HG03060 (cell line): ENCODE data around the gene ABHD14A.
A peak's percentile ranks its signal among the peaks of the same experiment; 100 is the strongest.

Experiments
- ATAC-seq: cut with Tn5 transposase; IDR thresholded peaks from one replicate; pipeline ENCODE4 v1.9.1; 2021; ENCODE audit warnings: low read depth, moderate number of reproducible peaks; ENCODE audit not compliant: unreplicated experiment

ABHD14A gene

DNA sequence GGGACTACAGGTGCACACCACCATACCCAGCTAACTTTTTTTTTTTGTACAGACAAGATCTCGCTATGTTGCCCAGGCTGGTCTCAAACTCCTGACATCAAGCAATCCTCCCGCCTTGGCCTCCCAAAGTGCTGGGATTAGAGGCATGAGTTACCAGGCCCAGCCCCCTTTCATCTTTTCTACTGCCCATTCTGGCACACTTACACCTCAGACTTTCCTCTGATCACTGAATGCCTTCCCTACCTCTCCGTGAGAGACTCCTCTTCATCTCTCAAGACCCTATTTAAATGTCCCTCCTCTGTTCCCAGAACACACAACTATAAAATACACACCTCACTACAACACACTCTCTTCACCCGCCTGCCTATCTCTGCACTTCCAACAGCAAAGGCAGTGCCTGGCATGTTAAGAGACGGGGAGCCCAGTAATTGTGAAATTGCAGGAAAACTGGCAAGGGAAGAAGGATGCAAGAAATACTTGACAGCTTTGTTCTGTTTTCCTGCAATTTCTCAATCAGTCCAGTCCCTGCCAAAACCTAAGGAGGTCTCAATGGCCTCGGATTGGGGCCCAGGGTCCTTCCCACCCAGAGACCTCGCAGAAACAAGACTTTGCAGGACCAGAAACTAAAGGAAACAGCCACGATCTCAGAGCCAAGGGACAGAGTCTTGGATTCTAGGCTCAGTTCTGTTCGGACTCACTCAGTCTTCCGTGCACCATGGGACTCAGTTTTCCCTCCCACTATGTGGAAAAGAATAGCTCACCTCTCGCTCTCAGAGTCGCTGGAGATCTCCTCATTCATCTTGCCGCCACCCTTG lies 34.0 kb upstream of the ABHD14A start:
- ATAC-seq: no peak

DNA sequence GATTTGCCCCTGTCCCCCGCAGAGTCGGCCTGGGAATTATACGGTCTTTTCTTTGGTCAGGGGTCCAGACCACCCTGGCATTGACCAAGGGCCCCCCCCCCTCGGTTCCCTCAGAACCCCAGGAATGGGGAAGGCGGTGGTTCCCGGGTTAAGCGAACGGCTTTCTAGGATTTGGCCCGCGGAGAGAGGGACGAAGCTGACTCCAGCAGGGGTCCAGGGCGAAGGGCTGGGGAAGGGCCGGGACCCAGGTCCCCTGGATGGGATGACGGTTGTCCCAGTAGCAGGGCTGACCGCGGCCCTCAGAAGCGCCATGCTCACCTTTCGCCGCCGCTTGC lies 33.4 kb upstream of the ABHD14A start:
- ATAC-seq: no peak

DNA sequence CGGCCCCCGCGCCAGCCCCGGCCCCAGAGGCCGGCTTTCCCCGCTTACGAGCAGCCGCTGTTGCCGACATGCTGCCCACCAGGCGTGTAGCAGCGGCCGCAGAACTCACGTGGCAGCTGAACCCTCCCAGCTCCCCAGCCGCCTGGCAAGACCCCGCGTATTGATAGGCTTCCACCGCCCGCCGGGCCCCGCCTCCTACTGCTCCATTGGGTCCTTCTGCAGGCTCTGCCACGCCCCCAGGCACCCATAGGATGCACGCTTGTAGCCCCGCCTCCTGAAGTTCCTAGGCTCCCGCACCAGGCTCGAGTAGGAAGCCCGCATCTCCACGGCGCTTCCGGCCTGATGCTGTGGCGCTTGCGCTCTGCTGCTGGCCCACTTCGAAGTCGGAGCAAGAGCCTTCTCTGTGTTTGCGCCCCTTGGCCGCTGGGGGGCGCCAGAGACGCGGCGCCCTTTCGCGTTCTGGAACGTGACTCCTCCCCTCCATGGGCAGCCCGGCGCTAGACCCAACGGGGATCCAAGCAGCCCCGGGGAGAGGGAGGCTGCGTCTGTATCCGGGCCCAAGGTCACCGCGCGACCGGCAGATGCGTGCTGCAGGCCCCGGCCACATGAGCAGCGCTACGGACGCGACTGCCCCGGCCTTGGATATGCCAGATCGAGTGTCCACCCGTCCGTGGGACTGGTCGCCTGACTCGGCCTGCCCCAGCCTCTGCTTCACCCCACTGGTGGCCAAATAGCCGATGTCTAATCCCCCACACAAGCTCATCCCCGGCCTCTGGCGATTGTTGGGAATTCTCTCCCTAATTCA lies 32.9 kb upstream of the ABHD14A start, which contains the start of the genes PARP3 and RRP9:
Gene PARP3 (plus strand): TSS at position 566 of the 805 bp plus-strand sequence. CDS start 993 bp downstream, outside the sequence.
Gene RRP9 (minus strand): TSS at position 107 of the 805 bp plus-strand sequence. CDS start 37 bp downstream, at position 70.
- ATAC-seq: peak; percentile 82

DNA sequence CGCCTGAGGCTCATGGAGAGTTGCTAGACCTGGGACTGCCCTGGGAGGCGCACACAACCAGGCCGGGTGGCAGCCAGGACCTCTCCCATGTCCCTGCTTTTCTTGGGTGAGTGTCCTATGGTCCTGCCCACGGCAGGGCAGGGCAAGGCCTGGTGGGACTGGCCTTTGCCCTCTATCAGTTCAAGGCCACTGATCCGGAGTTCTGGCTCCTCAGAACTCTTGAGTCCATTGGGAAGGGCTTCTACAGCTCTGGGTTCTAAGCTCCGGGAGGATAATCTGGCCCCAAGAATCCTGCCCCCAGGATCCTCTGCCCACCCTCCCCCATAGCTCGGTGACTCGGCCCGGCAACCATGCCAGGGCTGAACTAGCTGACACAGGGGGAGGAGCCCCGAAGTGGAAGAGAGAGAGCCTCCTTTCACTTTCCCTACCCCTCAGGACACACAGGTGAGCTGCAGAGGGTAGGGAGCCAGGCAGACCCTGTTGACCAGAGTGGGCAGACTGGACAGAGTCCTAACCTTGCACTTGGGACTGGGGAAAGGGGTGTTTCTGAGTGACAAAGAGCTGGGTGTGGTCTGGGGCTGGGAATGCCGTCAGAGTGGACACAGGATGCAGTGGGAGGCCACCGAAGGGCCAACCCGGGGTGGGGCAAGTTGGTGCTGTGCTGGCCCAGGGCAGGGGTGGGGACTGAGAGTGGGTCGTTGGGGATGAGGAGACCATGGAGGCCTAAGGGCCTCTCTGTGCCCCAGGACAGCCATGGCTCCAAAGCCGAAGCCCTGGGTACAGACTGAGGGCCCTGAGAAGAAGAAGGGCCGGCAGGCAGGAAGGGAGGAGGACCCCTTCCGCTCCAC lies 32.0 kb upstream of the ABHD14A start:
- ATAC-seq: no peak

GRCh38 chr3:51943451-51944391 lies 31.1 kb upstream of the ABHD14A start:
- no peak for ATAC-seq

GRCh38 chr3:51944451-51945021 lies 30.3 kb upstream of the ABHD14A start:
- no peak for ATAC-seq

DNA sequence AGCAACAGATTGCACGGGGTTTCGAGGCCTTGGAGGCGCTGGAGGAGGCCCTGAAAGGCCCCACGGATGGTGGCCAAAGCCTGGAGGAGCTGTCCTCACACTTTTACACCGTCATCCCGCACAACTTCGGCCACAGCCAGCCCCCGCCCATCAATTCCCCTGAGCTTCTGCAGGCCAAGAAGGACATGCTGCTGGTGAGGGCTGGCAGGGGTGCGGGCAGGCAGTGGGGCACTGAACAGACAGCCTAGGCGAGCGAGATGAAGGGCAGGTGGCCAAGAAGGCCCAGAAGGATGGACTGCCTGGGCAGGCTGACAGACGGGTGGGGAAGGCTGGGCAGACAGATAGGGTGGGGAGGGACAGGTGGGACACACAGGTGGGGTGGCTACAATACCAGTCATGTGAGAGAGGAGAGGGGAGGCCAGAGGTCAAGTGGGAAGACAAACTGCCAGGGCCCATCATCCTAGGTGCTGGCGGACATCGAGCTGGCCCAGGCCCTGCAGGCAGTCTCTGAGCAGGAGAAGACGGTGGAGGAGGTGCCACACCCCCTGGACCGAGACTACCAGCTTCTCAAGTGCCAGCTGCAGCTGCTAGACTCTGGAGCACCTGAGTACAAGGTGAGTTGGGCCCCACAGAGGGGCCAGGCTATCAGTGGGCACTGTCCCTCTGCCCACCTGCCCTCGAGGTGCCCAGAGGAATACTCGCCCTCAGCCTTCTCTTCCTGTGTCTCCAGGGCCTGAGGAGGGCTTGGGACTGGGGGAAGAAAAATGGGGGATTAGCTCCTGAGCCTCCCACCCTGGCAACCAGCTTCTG lies 29.6 kb upstream of the ABHD14A start:
- no peak for ATAC-seq

DNA sequence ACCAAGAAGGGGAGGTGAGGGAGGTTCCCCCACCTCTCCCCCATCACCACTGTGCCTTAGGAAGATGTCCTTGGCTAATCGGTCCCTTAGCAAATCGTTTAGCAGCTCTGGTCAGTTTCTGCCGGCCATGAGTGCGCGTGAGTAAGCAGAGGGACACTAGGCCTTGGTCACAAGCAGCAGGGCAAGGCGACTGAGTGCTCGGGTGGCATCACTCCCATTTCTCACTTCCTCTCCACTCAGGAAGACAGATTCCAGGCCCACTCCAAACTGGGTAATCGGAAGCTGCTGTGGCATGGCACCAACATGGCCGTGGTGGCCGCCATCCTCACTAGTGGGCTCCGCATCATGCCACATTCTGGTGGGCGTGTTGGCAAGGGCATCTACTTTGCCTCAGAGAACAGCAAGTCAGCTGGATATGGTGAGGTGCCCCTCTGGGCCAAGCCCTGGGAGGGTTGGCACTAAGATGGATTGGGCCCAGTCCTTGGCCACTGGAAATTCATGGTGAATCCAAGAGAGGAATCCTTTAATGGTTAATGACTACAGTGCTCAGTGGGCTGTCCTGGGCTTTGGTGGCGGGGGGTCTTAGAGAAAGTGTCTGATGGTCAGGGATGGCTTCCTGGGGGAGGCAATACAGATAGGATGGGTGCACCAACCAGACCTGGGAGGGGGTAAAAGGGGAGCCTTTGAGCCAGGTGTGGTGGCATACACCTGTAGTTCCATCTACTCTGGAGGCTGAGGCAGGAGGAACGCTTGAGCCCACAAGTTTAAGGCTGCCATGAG lies 28.7 kb upstream of the ABHD14A start:
- no peak for ATAC-seq

DNA sequence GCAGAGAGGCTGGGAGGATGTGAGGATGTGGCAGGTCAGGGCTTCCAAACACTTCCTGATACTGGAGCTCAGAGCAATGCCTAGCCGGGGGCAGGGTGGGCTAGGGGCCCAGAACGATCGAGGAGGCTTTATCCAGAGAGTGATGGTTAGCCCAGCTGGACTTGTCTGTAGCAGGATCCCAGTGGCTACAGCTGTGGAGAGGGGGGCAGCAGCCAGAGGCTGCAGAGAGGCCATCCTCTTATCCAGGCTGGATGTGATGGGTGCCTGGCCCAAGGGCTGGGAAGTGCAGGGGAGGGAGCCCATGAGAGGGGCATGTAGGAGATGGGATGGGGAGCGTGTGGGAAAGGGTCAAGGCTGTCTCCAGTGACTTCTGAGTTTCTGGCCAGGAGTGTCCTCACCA lies 28.1 kb upstream of the ABHD14A start:
- ATAC-seq: no peak

DNA sequence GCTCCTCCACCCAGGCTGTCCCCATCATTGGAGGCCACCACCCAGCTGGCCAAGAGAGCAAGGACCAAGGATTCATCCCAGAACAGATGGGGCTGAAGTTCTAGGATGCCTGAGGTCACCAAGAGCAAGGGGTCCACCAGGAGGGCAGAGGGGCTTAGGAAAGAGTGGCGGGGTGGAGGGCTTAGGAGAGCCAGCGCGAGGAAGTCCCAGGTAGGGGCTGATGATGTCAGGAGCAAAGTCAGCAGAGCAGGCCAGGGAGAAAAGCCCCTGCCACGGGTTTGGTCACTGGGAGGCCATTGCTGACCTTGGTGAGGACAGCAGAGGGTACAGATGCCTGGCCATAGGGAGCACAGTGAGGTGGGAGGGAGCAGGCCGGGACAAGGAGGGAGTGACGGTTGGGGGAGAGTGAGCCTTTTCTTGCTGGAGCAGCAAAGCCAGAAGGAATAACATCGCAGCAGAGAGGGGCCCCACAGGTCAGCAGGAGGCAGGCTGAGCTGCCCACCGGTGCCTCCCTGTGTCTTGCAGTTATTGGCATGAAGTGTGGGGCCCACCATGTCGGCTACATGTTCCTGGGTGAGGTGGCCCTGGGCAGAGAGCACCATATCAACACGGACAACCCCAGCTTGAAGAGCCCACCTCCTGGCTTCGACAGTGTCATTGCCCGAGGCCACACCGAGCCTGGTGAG lies 27.5 kb upstream of the ABHD14A start:
- ATAC-seq: no peak

GRCh38 chr3:51948016-51948580 lies 26.8 kb upstream of the ABHD14A start:
- ATAC-seq: no peak

DNA sequence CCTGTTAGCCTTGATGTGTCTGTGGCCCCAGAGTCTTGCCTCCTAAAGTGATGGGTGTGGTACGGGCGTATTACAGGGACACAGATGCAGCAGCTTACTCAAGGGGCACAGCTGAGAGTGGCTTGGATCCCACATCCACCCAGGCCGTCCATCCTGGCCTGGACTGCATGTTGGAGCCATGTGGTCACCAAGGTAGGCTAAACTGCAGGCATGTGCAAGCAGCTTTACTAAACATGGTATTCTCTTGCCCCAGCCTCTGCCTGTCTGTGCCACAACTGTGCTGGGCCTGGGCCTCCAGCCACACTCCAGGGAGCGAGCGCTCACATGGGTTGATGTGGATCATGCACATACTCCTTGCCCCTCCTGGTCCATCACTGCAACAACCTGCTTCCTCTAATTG lies 25.7 kb upstream of the ABHD14A start:
- no peak for ATAC-seq

DNA sequence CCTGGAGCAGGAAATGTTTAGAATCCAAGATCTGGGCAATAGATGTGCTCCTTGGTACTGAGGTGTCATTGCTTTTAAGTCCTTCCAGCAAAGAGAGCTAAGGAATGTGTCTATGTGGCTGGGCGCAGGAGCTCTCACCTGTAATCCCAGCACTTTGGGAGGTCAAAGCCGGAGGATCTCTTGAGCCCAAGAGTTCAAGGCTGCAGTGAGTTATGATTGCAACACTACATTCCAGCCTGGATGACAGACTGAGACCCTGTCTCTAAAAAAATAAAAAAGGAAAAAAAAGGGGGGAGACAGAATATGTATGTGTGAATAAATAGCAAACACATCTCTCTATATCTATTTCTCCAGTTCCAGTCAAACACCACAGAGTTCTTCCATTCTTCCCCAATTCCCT lies 24.0 kb upstream of the ABHD14A start:
- no peak for ATAC-seq

DNA sequence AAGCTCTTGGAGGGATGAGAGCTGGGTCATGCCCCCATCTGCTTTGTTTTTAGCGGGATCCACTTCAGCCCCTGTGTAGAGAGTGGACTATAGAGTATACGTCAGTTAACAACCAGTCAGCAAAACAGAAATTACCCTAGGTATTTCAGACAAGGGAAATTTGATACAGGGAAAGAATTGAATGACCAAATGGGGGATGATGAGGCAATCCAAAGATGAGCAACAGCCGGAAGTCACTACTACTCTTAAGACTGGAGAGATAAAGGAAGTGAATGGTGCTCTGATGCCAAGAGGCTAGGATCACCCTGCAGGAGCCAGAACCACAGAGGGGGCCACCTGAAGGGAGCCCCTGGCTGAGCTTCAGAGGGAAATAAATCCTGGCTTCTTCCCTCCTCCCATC lies 21.4 kb upstream of the ABHD14A start:
- ATAC-seq: no peak

DNA sequence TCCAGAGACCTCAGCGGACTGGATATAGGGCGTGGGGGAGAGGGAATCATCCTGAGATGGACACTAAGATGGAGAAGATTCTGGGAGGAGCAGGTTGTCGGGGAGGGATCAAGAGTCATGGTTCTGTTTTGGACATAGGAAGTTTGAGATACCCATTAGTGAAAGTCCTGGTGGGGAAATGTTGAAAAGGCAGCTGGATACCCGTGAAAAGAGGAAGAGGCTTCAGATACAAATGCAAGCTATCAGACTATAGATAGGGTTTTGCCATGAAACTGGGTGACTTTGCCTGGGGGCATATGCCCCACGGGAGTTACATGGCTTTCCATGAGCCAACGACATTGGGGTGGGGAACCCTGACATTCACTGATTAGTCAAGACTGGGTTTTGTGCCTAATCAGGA lies 20.8 kb upstream of the ABHD14A start:
- no peak for ATAC-seq

DNA sequence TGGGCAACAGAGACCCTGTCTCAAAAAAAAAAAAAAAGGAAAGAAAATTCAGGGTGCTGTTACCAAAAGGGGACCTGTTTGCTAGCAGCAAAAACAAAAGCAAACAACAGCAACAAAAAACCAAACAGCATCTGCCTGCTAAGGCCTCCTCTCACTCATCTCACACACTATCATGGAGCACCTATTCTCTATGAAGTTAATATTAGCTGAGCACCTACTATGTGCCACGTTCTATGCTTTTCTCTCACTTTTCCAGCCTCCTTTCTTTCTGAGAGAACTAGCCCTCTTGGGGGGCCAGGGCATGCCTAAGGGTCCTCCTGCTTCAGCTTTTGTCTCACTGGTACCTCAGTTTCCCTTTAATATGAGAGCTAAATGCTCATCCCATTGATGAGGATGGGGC lies 20.2 kb upstream of the ABHD14A start:
- no peak for ATAC-seq
